ENCODE results near the gene TAF3.

The TAF3 gene

GRCh38 chr10:8043569-8044306, 225.4 kb downstream of the TAF3 start:
- DNase-seq: no peak
- no peaks in the 10 kb centered on the region for H3K4me1 ChIP-seq (ENCODE audit: low read length)
- TF ChIP-seq CTCF (IDR thresholded peaks at IDR 0.05; ENCODE audit: low read length) (no peak), EZH2 (optimal IDR thresholded peaks at IDR 0.05; ENCODE audit: low read depth, low read length) (no peak), EZH2phosphoT487 (IDR thresholded peaks at IDR 0.05; ENCODE audit: low read length) (no peak)
- H3K4me2 ChIP-seq (ENCODE audit: low read depth, low read length): peak overlapping the region; percentile 81; the same call in 1 of the 2 replicates
- H3K9ac ChIP-seq (ENCODE audit: low read length): no peak overlapping the region
- no peaks in the 10 kb centered on the region for H4K20me1 ChIP-seq (ENCODE audit: insufficient read depth, low read length)
- no peaks in the 10 kb centered on the region for H3F3A ChIP-seq (ENCODE audit: insufficient read depth, low read length)
- no peak overlapping the region for H3K27ac ChIP-seq (ENCODE audit: low read length)
- no peaks in the 10 kb centered on the region for H3K9me3 ChIP-seq (replicated peaks; ENCODE audit: insufficient read depth, low read length)
- H3K36me3 ChIP-seq (replicated peaks; ENCODE audit: insufficient read depth, low read length): no peaks in the 10 kb centered on the region
- no peaks in the 10 kb centered on the region for H3K79me2 ChIP-seq (ENCODE audit: low read length)
- no peak overlapping the region for H2AFZ ChIP-seq (ENCODE audit: low read length)
- peaks cover 33% of the 10 kb centered on the region for H3K27me3 ChIP-seq (replicated peaks; ENCODE audit: insufficient read depth, low read length)
- H3K9me2 ChIP-seq (replicated peaks; ENCODE audit: insufficient read depth, low read length): no peaks in the 10 kb centered on the region
- H3K4me3 ChIP-seq (ENCODE audit: low read length): no peak overlapping the region

- Histone ChIP-seq H3K36me3 (replicated peaks; ENCODE audit: insufficient read depth, low read length) (no peaks in the 10 kb centered on the region), H3K27ac (ENCODE audit: low read length) (no peak overlapping the region), H3K4me1 (ENCODE audit: low read length) (no peaks in the 10 kb centered on the region), H3K27me3 (replicated peaks; ENCODE audit: insufficient read depth, low read length) (peaks cover 37% of the 10 kb centered on the region), H4K20me1 (ENCODE audit: insufficient read depth, low read length) (no peaks in the 10 kb centered on the region), H3K9me3 (replicated peaks; ENCODE audit: insufficient read depth, low read length) (no peaks in the 10 kb centered on the region), H3K79me2 (ENCODE audit: low read length) (no peaks in the 10 kb centered on the region), H3K9ac (ENCODE audit: low read length) (no peak overlapping the region), H3F3A (ENCODE audit: insufficient read depth, low read length) (no peaks in the 10 kb centered on the region), H3K9me2 (replicated peaks; ENCODE audit: insufficient read depth, low read length) (no peaks in the 10 kb centered on the region), H3K4me2 (ENCODE audit: low read depth, low read length) (peak overlapping the region; percentile 81), H3K4me3 (ENCODE audit: low read length) (peak overlapping the region; percentile 64), H2AFZ (ENCODE audit: low read length) (peak overlapping the region; percentile 88)
- TF ChIP-seq EZH2 (optimal IDR thresholded peaks at IDR 0.05; ENCODE audit: low read depth, low read length) (no peak), EZH2phosphoT487 (IDR thresholded peaks at IDR 0.05; ENCODE audit: low read length) (no peak)
- DNase-seq: no peak
These were observed 226.1 kb downstream of the TAF3 start for GRCh38 chr10:8044331-8044907.

GRCh38 chr10:8044908-8045725, 226.8 kb downstream of the TAF3 start:
- Histone ChIP-seq H3F3A (ENCODE audit: insufficient read depth, low read length) (no peaks in the 10 kb centered on the region), H3K4me3 (ENCODE audit: low read length) (peak overlapping the region; percentile 64), H3K4me2 (ENCODE audit: low read depth, low read length) (peak overlapping the region; percentile 81), H3K27ac (ENCODE audit: low read length) (no peak overlapping the region), H3K4me1 (ENCODE audit: low read length) (no peaks in the 10 kb centered on the region), H3K79me2 (ENCODE audit: low read length) (no peaks in the 10 kb centered on the region), H4K20me1 (ENCODE audit: insufficient read depth, low read length) (no peaks in the 10 kb centered on the region), H2AFZ (ENCODE audit: low read length) (peak overlapping the region; percentile 88), H3K36me3 (replicated peaks; ENCODE audit: insufficient read depth, low read length) (no peaks in the 10 kb centered on the region), H3K9ac (ENCODE audit: low read length) (peak overlapping the region; percentile 32; the same call in 1 of the 2 replicates), H3K9me2 (replicated peaks; ENCODE audit: insufficient read depth, low read length) (no peaks in the 10 kb centered on the region), H3K27me3 (replicated peaks; ENCODE audit: insufficient read depth, low read length) (peaks cover 37% of the 10 kb centered on the region), H3K9me3 (replicated peaks; ENCODE audit: insufficient read depth, low read length) (no peaks in the 10 kb centered on the region)
- no peak for TF ChIP-seq EZH2phosphoT487 (IDR thresholded peaks at IDR 0.05; ENCODE audit: low read length)
- TF ChIP-seq EZH2 (optimal IDR thresholded peaks at IDR 0.05; ENCODE audit: low read depth, low read length): no peak
- TF ChIP-seq CTCF (IDR thresholded peaks at IDR 0.05; ENCODE audit: low read length): no peak
- DNase-seq: no peak
